Effector memory CD4-positive, alpha-beta T cell (primary cell): ENCODE data around the gene NGLY1.
A peak's percentile ranks its signal among the peaks of the same experiment; 100 is the strongest.

ENCODE experiments used
- DNase-seq, 3 donors: peaks; one replicate each; pipeline ENCODE4 v3.0.0-alpha.2; 2020
- H3K27ac ChIP-seq: 2 replicates; pipeline ENCODE4 v1.7.0; 2013; ENCODE audit warnings: mild to moderate bottlenecking, low read length, moderate library complexity; ENCODE audit not compliant: insufficient read depth, poor library complexity, severe bottlenecking
- H3K27me3 ChIP-seq: replicated peaks from 2 replicates; pipeline ENCODE4 v1.7.0; 2013; ENCODE audit warnings: mild to moderate bottlenecking, low read length; ENCODE audit not compliant: insufficient read depth, control insufficient read depth, poor library complexity, severe bottlenecking
- H3K36me3 ChIP-seq: 2 replicates; pipeline ENCODE4 v1.7.0; 2013; ENCODE audit warnings: mild to moderate bottlenecking, low read length, moderate library complexity; ENCODE audit not compliant: control insufficient read depth, insufficient read depth
- H3K4me1 ChIP-seq: 2 replicates; pipeline ENCODE4 v1.7.0; 2013; ENCODE audit warnings: low read length, mild to moderate bottlenecking; ENCODE audit not compliant: control insufficient read depth, insufficient read depth, poor library complexity, severe bottlenecking
- H3K4me3 ChIP-seq: 2 replicates; pipeline ENCODE4 v1.7.0; 2013; ENCODE audit warnings: low read length, low read depth, mild to moderate bottlenecking; ENCODE audit not compliant: insufficient read depth, poor library complexity, severe bottlenecking
- H3K9me3 ChIP-seq: 2 replicates; pipeline ENCODE4 v1.7.0; 2013; ENCODE audit warnings: mild to moderate bottlenecking, low read length, moderate library complexity; ENCODE audit not compliant: control insufficient read depth

Gene NGLY1

GRCh38 chr3:25818335-25818734 is 35.1 kb upstream of the NGLY1 start:
- Histone ChIP-seq H3K27ac (no peak overlapping the region), H3K4me3 (no peak overlapping the region), H3K4me1 (no peaks in the 10 kb centered on the region), H3K36me3 (no peaks in the 10 kb centered on the region), H3K9me3 (no peaks in the 10 kb centered on the region), H3K27me3 (no peaks in the 10 kb centered on the region)
- no peak for DNase-seq

- no peaks in the 10 kb centered on the region for H3K4me1 ChIP-seq
- no peak for DNase-seq
- no peaks in the 10 kb centered on the region for H3K27me3 ChIP-seq
- H3K9me3 ChIP-seq = no peaks in the 10 kb centered on the region
- no peaks in the 10 kb centered on the region for H3K36me3 ChIP-seq
- no peak overlapping the region for H3K27ac ChIP-seq
- no peak overlapping the region for H3K4me3 ChIP-seq
Observed at GRCh38 chr3:25817638-25818037, 34.4 kb upstream of the NGLY1 start.

GRCh38 chr3:25817107-25817506 is 33.9 kb upstream of the NGLY1 start:
- no peak for DNase-seq
- H3K36me3 ChIP-seq = no peaks in the 10 kb centered on the region
- H3K9me3 ChIP-seq = no peaks in the 10 kb centered on the region
- H3K27ac ChIP-seq = no peak overlapping the region
- H3K4me3 ChIP-seq = no peak overlapping the region
- H3K4me1 ChIP-seq = no peaks in the 10 kb centered on the region
- H3K27me3 ChIP-seq = no peaks in the 10 kb centered on the region

- Histone ChIP-seq H3K4me3 (no peak overlapping the region), H3K4me1 (no peaks in the 10 kb centered on the region), H3K9me3 (no peaks in the 10 kb centered on the region), H3K27me3 (no peaks in the 10 kb centered on the region), H3K27ac (no peak overlapping the region), H3K36me3 (no peaks in the 10 kb centered on the region)
- no peak for DNase-seq
Observed at GRCh38 chr3:25812644-25813043, 29.4 kb upstream of the NGLY1 start.

- DNase-seq = no peak
- H3K27ac ChIP-seq = no peak overlapping the region
- H3K4me1 ChIP-seq = no peaks in the 10 kb centered on the region
- H3K36me3 ChIP-seq = no peaks in the 10 kb centered on the region
- no peaks in the 10 kb centered on the region for H3K9me3 ChIP-seq
- no peak overlapping the region for H3K4me3 ChIP-seq
- no peaks in the 10 kb centered on the region for H3K27me3 ChIP-seq
Observed at GRCh38 chr3:25804676-25805075, 21.4 kb upstream of the NGLY1 start.

- no peak for DNase-seq
- Histone ChIP-seq H3K27me3 (no peaks in the 10 kb centered on the region), H3K4me3 (no peak overlapping the region), H3K9me3 (no peaks in the 10 kb centered on the region), H3K27ac (no peak overlapping the region), H3K36me3 (no peaks in the 10 kb centered on the region), H3K4me1 (no peaks in the 10 kb centered on the region)
Observed at GRCh38 chr3:25803833-25804232, 20.6 kb upstream of the NGLY1 start.

- no peak for DNase-seq
- H3K9me3 ChIP-seq = no peaks in the 10 kb centered on the region
Observed at GRCh38 chr3:25801786-25802185, 18.5 kb upstream of the NGLY1 start.

GRCh38 chr3:25789596-25790556 is 6.6 kb upstream of the NGLY1 start, which contains the start of gene OXSM:
TSS of gene OXSM (plus strand) at chr3:25790090. CDS start at chr3:25791021, 931 bp downstream.
- Histone ChIP-seq H3K27me3 (no peaks in the 10 kb centered on the region), H3K4me3 (peak within 1 kb of the TSS; percentile 68), H3K36me3 (peaks cover 8% of the 10 kb centered on the region), H3K27ac (peak within 1 kb of the TSS; percentile 90), H3K9me3 (no peaks in the 10 kb centered on the region), H3K4me1 (peaks cover 7% of the 10 kb centered on the region)
- peak; percentile 86 to 88 (median 87) for DNase-seq

More at GRCh38 chr3:25801786-25802185, 18.5 kb upstream of the NGLY1 start:
- no peaks in the 10 kb centered on the region for H3K4me1 ChIP-seq
- H3K36me3 ChIP-seq = no peaks in the 10 kb centered on the region
- H3K27ac ChIP-seq = no peak overlapping the region
- H3K4me3 ChIP-seq = no peak overlapping the region
- no peaks in the 10 kb centered on the region for H3K27me3 ChIP-seq

GRCh38 chr3:25789209-25789595 is 6.0 kb upstream of the NGLY1 start:
- Histone ChIP-seq H3K9me3 (no peaks in the 10 kb centered on the region), H3K4me3 (peak overlapping the region; percentile 68), H3K4me1 (peaks cover 7% of the 10 kb centered on the region), H3K27ac (peak overlapping the region; percentile 90), H3K27me3 (no peaks in the 10 kb centered on the region), H3K36me3 (peaks cover 4% of the 10 kb centered on the region)
- no peak for DNase-seq

- Histone ChIP-seq H3K4me3 (no peak overlapping the region), H3K36me3 (no peaks in the 10 kb centered on the region), H3K27ac (no peak overlapping the region), H3K4me1 (peaks cover 12% of the 10 kb centered on the region), H3K9me3 (no peaks in the 10 kb centered on the region), H3K27me3 (no peaks in the 10 kb centered on the region)
- DNase-seq = no peak
Observed at GRCh38 chr3:25787689-25788088, 4.4 kb upstream of the NGLY1 start.
